ENCODE results near the gene FOXI3. TPM values are rescaled to one million over a fixed set of nuclear protein-coding genes. Genes with fewer than 3 reads are reported as not detected.
A peak's percentile ranks its signal among the peaks of the same experiment; 100 is the strongest.

Gene FOXI3
- total and polyA plus RNA-seq, 5 donors: not detected

GRCh38 chr2:88464153-88464552 is 11.7 kb upstream of the FOXI3 start:
- no peak overlapping the region for H3K27ac ChIP-seq (ENCODE audit: low read length)
- H3K4me3 ChIP-seq (ENCODE audit: low read length): no peak overlapping the region
- intact Hi-C loops (cut with DNase I): no loop called here
- WGBS: 65% methylated on average over 5 of the region's 5 CpGs
- no peak for DNase-seq
- H3K9me3 ChIP-seq (ENCODE audit: control insufficient read depth, low read length): no peaks in the 10 kb centered on the region
- no peaks in the 10 kb centered on the region for H3K27me3 ChIP-seq (ENCODE audit: control insufficient read depth, insufficient read depth)
- ATAC-seq: no peak
- H3K4me1 ChIP-seq (ENCODE audit: control insufficient read depth, insufficient read depth, low read length): no peaks in the 10 kb centered on the region

- no peak overlapping the region for H3K4me3 ChIP-seq (ENCODE audit: low read length)
- ATAC-seq: no peak
- H3K9me3 ChIP-seq (ENCODE audit: control insufficient read depth, low read length): no peaks in the 10 kb centered on the region
- 20% methylated on average over 1 of the region's 1 CpG for WGBS
- DNase-seq: no peak
- no peaks in the 10 kb centered on the region for H3K4me1 ChIP-seq (ENCODE audit: control insufficient read depth, insufficient read depth, low read length)
- intact Hi-C loops (cut with DNase I): no loop called here
- no peak overlapping the region for H3K27ac ChIP-seq (ENCODE audit: low read length)
- peaks cover 6% of the 10 kb centered on the region for H3K27me3 ChIP-seq (ENCODE audit: control insufficient read depth, insufficient read depth)
These were observed 6.1 kb upstream of the FOXI3 start for GRCh38 chr2:88458633-88459032.

- H3K9me3 ChIP-seq (ENCODE audit: control insufficient read depth, low read length): no peaks in the 10 kb centered on the region
- H3K4me3 ChIP-seq (ENCODE audit: low read length): peak overlapping the region; percentile 54
- ATAC-seq (no peak), DNase-seq (no peak)
- WGBS: 6% methylated on average over 29 of the region's 29 CpGs
- no peaks in the 10 kb centered on the region for H3K4me1 ChIP-seq (ENCODE audit: control insufficient read depth, insufficient read depth, low read length)
- intact Hi-C loops (cut with DNase I): no loop called here
- H3K27ac ChIP-seq (ENCODE audit: low read length): no peak overlapping the region
- H3K27me3 ChIP-seq (ENCODE audit: control insufficient read depth, insufficient read depth): peaks cover 6% of the 10 kb centered on the region
These were observed 588 bp upstream of the FOXI3 start for GRCh38 chr2:88452980-88453582.

- DNase-seq: no peak
- intact Hi-C loops (cut with DNase I): no loop called here
- peak overlapping the region; percentile 54 for H3K4me3 ChIP-seq (ENCODE audit: low read length)
These were observed 505 bp downstream of the FOXI3 start for GRCh38 chr2:88451811-88452564.

GRCh38 chr2:88450925-88451810 is 1.3 kb downstream of the FOXI3 start:
- intact Hi-C loops (cut with DNase I): no loop called here
- 7% methylated on average over 18 of the region's 18 CpGs for WGBS

More at GRCh38 chr2:88451811-88452564, 505 bp downstream of the FOXI3 start:
- no peaks in the 10 kb centered on the region for H3K4me1 ChIP-seq (ENCODE audit: control insufficient read depth, insufficient read depth, low read length)
- peaks cover 6% of the 10 kb centered on the region for H3K27me3 ChIP-seq (ENCODE audit: control insufficient read depth, insufficient read depth)
- H3K9me3 ChIP-seq (ENCODE audit: control insufficient read depth, low read length): no peaks in the 10 kb centered on the region
- no peak for ATAC-seq
- no peak overlapping the region for H3K27ac ChIP-seq (ENCODE audit: low read length)
- 2% methylated on average over 108 of the region's 108 CpGs for WGBS

GRCh38 chr2:88450186-88450585 is 2.3 kb downstream of the FOXI3 start:
- WGBS: 82% methylated on average over 10 of the region's 10 CpGs
- no peaks in the 10 kb centered on the region for H3K4me1 ChIP-seq (ENCODE audit: control insufficient read depth, insufficient read depth, low read length)
- no peak overlapping the region for H3K27ac ChIP-seq (ENCODE audit: low read length)
- H3K27me3 ChIP-seq (ENCODE audit: control insufficient read depth, insufficient read depth): peaks cover 6% of the 10 kb centered on the region
- DNase-seq (no peak), ATAC-seq (no peak)
- intact Hi-C loops (cut with DNase I): no loop called here
- no peaks in the 10 kb centered on the region for H3K9me3 ChIP-seq (ENCODE audit: control insufficient read depth, low read length)
- H3K4me3 ChIP-seq (ENCODE audit: low read length): no peak overlapping the region

More at GRCh38 chr2:88450925-88451810, 1.3 kb downstream of the FOXI3 start:
- no peak overlapping the region for H3K4me3 ChIP-seq (ENCODE audit: low read length)
- H3K27me3 ChIP-seq (ENCODE audit: control insufficient read depth, insufficient read depth): peaks cover 6% of the 10 kb centered on the region
- no peaks in the 10 kb centered on the region for H3K4me1 ChIP-seq (ENCODE audit: control insufficient read depth, insufficient read depth, low read length)
- no peaks in the 10 kb centered on the region for H3K9me3 ChIP-seq (ENCODE audit: control insufficient read depth, low read length)
- H3K27ac ChIP-seq (ENCODE audit: low read length): no peak overlapping the region
- DNase-seq (no peak), ATAC-seq (no peak)

- Histone ChIP-seq H3K27me3 (ENCODE audit: control insufficient read depth, insufficient read depth) (peaks cover 3% of the 10 kb centered on the region), H3K4me3 (ENCODE audit: low read length) (no peak overlapping the region), H3K9me3 (ENCODE audit: control insufficient read depth, low read length) (no peaks in the 10 kb centered on the region), H3K27ac (ENCODE audit: low read length) (no peak overlapping the region), H3K4me1 (ENCODE audit: control insufficient read depth, insufficient read depth, low read length) (no peaks in the 10 kb centered on the region)
- intact Hi-C loops (cut with DNase I): no loop called here
- DNase-seq: no peak
- WGBS: 80% methylated on average over 8 of the region's 8 CpGs
- no peak for ATAC-seq
These were observed 4.2 kb downstream of the FOXI3 start for GRCh38 chr2:88448248-88448647.

- Histone ChIP-seq H3K4me1 (ENCODE audit: control insufficient read depth, insufficient read depth, low read length) (no peaks in the 10 kb centered on the region), H3K9me3 (ENCODE audit: control insufficient read depth, low read length) (no peaks in the 10 kb centered on the region), H3K27me3 (ENCODE audit: control insufficient read depth, insufficient read depth) (peaks cover 3% of the 10 kb centered on the region), H3K4me3 (ENCODE audit: low read length) (no peak overlapping the region), H3K27ac (ENCODE audit: low read length) (no peak overlapping the region)
- intact Hi-C loops (cut with DNase I): no loop called here
- 53% methylated on average over 4 of the region's 4 CpGs for WGBS
- no peak for DNase-seq
- no peak for ATAC-seq
These were observed 9.0 kb downstream of the FOXI3 start for GRCh38 chr2:88443353-88443938.

- 69% methylated on average over 4 of the region's 4 CpGs for whole genome bisulfite sequencing
- Histone ChIP-seq H3K27me3 (ENCODE audit: control insufficient read depth, insufficient read depth) (peaks cover 3% of the 10 kb centered on the region), H3K27ac (ENCODE audit: low read length) (no peak overlapping the region), H3K4me3 (ENCODE audit: low read length) (no peak overlapping the region), H3K9me3 (ENCODE audit: control insufficient read depth, low read length) (no peaks in the 10 kb centered on the region), H3K4me1 (ENCODE audit: control insufficient read depth, insufficient read depth, low read length) (no peaks in the 10 kb centered on the region)
- no peak for ATAC-seq
- DNase-seq: no peak
- intact Hi-C loops (cut with DNase I): no loop called here
These were observed 10.0 kb downstream of the FOXI3 start for GRCh38 chr2:88442473-88442872.

- no peak overlapping the region for H3K27ac ChIP-seq (ENCODE audit: low read length)
- H3K27me3 ChIP-seq (ENCODE audit: control insufficient read depth, insufficient read depth): peaks cover 3% of the 10 kb centered on the region
- no peak for DNase-seq
- WGBS: 80% methylated on average over 5 of the region's 5 CpGs
- no peak overlapping the region for H3K4me3 ChIP-seq (ENCODE audit: low read length)
- no peak for ATAC-seq
- intact Hi-C loops (cut with DNase I): no loop called here
- no peaks in the 10 kb centered on the region for H3K4me1 ChIP-seq (ENCODE audit: control insufficient read depth, insufficient read depth, low read length)
- H3K9me3 ChIP-seq (ENCODE audit: control insufficient read depth, low read length): no peaks in the 10 kb centered on the region
These were observed 10.4 kb downstream of the FOXI3 start for GRCh38 chr2:88442061-88442460.

- H3K4me3 ChIP-seq (ENCODE audit: low read length): no peak overlapping the region
- H3K27ac ChIP-seq (ENCODE audit: low read length): no peak overlapping the region
- H3K4me1 ChIP-seq (ENCODE audit: control insufficient read depth, insufficient read depth, low read length): no peaks in the 10 kb centered on the region
- 83% methylated on average over 4 of the region's 4 CpGs for WGBS
- ATAC-seq (no peak), DNase-seq (no peak)
- intact Hi-C loops (cut with DNase I): no loop called here
- no peaks in the 10 kb centered on the region for H3K27me3 ChIP-seq (ENCODE audit: control insufficient read depth, insufficient read depth)
- H3K9me3 ChIP-seq (ENCODE audit: control insufficient read depth, low read length): no peaks in the 10 kb centered on the region
These were observed 15.5 kb downstream of the FOXI3 start for GRCh38 chr2:88437010-88437409.
